Kidney tubule cell (primary cell): ENCODE results near the gene IFI27L1.

Experiments
- DNase-seq: peaks from one replicate; pipeline ENCODE4 v3.0.0-alpha.2; 2018; ENCODE audit warnings: low spot score

IFI27L1 gene

DNA sequence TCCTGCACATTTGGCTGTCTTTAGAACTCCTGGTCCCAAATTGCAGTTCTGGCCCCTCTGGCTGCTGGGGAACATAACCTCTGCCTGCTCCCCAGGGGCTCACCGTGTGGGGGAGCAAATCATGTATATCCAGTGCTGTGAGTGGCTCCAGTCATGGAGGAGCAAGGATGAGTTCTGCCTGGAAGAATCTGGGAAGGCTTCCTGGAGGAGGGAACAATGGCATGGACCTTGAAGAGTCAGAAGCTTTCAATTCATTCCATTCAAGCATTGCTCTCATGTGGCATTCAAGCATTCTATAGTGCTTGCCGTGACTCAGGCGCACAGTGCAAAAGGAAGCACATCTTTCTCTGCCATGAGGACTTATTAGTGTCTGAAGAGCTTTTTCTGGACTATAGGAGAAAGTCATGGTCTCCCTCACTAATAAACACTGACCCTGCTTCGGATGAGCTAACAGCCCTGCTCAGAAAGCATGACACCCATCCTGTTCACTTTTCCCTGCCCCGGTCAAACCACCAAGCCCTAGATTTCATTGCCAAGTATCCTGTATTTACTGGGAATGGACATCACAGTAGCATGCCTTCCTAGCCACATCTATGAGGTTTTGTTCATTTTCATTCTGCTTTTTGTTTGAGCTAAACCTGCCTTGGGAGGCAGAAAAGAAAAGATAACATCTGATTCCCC, 32.9 kb downstream of the IFI27L1 start:
- DNase-seq, result peak; percentile 24

DNA sequence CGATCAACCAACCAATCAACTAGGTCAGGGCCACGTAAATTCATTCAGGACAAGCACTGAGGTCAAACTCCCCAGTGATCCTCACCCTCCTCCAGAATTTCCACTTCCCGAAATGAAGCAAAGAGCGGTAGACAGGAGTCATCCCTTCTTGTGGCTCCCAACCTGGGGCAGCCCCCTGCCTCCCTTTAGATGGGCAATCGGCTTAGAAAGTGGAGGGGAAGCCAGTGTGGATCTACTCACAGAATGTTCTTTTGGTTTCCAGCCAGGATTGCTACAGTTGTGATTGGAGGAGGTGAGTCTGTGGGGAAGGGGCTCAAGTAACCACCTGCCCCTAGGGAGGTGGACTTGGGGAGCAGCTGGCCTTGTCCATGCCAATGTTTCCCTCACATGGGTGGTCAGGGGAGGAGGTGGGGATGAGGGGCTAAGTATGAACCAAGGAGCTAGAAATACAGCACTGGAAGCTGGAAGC, 33.5 kb downstream of the IFI27L1 start:
- DNase-seq, result no peak

DNA sequence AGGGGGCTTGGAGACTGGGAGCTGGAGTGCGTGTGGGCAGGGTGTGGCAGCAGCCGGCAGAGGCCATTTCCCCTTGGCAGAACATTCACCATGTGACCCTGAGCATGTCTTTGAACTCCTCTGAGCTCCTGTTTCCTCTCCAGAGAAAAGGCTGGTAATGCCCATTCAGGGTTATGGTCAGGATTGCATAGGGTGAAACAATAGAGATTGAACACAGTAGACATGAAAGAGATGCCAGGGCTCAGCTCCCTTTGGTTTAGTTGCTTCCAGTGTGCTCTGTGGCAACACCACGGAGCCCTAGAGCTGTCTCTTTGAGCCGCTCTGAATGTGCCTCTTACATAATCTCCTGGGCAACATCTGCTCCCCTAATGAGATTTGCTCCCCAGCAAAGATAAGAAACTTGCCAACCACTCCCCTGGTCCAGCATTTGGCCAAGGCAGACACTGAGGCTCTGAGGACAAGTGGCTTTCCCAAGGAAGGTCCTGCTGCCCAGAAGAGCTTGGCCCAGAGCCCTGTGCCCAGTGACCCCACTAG, 34.0 kb downstream of the IFI27L1 start:
- DNase-seq, result no peak

DNA sequence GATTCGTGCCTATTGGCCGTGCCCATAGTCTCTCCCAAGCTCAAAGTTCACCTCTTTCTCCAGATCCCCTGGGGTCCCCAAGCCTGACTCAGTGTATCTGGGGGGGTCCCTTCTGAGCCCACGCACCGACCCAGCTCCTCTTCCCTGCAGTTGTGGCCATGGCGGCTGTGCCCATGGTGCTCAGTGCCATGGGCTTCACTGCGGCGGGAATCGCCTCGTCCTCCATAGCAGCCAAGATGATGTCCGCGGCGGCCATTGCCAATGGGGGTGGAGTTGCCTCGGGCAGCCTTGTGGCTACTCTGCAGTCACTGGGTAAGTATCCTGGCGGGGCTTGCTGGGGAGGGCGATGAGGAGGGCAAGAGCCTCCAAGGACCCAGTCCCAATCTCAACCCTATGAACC, 34.5 kb downstream of the IFI27L1 start:
- DNase-seq, result no peak

DNA sequence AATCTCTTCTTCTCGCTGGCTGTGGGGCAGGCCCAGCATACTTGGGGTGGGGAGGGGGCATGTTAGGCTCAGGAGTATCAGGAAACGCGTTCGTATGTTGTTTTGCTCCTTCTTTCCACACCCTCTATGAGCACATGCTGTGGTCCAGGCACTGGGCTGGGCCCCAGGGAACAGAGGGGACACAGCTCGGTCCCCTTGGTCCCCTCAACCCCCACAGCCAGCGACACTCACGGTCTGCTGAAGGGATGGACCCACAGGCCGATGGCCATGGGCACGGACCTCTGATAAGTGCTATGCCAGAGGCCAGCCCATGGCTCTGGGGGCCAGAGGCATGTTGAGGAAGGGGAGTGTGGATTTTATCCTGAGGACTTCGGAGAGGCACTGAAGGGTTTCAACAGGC, 35.6 kb downstream of the IFI27L1 start:
- DNase-seq, result no peak

DNA sequence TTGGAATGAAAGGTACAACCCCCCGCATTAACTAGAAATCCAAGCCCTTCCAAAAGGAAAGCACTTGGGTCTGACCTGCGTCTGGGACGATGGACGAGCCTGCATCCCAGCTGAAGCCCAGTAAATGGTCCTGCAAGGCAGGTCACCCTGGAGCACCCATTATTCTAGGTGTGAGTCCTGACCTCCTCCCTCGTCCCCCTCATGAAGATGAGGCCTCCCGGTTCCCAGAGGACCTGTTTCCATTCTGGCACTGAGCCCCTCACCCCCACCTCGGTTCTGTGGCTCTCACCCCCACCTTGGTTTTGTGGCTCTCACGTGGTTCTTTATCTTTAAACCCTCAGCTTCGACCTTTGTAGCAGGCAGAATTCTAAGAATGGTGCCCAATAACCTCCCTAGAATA, 36.7 kb downstream of the IFI27L1 start:
- no peak for DNase-seq

DNA sequence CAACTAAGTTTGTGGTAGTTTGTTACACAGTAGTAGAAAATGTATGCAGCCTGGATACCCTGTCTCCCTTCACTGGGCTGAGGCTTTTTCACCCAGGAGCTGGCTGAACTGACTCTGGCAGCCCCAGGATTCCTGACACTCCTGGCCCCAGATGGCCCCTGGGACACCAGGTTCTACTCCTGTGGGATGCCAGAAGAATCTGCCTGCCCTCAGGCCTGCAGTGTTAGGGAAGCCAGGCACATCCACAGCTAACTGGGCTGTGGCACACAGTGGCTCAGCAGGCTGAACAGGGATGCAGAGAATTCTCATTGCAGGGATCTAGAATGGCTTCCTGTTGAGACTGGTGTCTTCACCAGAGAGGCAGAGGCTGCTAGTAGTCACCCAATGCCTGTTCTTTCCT, 38.0 kb downstream of the IFI27L1 start:
- no peak for DNase-seq

DNA sequence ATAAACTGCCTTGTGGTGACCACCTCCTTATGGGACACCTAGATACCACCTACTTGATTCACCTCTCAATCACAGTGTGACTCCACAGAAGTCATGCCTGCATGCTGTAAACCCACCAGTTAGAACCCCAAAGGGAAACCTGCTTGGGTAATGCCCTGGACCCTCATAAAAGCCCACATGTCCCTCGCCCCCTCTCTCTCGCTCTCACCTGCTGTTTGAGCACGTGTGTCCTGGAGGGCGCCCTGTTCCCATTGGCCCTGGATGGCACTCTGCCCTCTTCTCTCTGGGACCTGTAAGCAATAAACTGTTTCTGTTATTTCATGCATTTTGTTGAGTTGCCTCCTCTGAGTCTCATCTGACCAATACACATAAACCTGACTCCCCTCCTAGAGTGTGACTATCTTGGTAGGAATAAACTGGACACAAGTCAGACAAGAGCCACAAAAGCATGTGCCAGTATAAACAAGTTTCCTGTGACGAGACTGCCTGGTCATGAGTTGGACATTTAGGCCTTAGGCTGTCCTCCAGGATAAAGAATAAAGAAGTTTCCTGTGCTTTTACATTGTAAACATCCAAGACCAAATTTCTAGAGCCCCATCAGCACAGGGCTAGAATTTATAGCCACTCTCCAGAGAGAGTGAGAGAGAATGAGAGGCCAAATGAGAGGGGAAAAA, 39.7 kb downstream of the IFI27L1 start:
- DNase-seq, result peak; percentile 6

DNA sequence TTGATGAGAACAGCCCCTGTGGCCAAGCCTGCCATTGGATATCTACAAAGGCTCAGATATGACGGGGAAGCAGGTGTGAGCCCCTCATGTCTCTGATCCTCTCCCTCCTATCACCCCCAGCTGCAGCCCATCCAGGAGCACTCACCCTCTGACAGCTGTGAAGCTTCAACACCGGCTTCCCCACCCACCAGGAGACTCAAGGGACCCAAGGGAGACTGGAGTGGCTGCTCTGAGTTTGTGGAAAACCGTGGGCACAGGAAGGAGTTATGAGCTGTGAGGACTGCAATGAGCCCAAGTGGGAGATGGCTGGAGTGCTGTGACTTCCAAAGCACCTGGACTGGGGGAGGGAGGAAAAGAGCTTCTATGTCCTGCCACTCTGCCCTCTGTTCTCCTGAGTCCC, 40.4 kb downstream of the IFI27L1 start:
- DNase-seq, result no peak

DNA sequence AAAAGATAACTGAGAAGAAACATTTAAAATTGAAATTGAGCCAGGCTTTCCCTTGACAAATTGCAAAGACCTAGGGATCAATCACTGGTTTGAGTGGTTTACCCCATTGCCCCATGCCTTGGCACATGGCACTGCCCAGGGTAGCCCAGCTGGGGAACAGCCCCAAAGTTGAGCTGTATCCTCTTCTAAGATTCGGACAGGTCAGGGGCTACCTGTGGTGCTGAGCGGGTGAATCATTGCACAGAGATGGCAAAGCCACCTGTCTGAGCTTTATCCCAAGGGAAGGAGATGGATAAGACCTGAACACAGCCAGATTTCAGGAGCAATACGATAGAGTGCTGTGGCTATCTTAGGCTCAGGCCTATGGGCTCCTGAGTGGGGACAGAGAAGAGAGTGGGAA, 41.3 kb downstream of the IFI27L1 start:
- no peak for DNase-seq

DNA sequence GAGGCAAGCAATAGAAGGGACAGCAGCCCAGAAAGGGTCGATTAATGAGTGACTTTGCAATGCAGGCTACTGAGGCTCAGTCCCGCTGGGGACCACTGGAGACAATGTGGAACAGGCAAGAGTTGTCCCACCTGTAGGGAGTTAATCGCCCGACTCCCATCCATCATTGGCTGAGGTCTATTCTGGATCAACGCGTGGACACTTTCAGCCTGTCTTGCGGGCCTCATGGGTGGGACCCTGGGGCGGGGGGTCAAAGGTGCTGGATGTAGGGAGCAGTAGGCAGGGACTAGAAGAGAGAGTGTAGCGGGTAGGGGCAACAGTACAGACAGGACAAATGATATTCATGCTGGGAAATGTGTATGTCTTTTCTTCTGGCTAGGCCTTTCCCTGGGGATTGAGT, 42.2 kb downstream of the IFI27L1 start:
- no peak for DNase-seq

DNA sequence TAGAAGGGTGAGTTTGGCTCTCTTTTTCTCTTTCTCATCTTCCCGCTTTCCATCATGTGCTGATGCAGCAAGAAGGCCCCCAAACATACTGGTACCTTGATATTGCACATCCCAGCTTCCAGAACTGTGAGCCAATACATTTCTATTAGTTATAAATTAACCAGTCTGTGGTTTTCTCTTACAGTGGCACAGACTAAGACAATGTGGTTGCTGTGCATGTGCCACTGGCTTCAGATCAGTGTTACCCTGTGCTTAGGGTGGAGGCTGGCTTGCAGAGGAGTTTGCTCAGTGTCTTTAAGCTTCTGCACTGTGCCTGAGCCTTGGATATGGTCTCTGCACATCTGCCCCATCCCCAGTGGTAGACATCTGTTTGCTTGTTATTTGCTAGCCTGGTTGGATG, 42.8 kb downstream of the IFI27L1 start:
- DNase-seq, result peak; percentile 75

DNA sequence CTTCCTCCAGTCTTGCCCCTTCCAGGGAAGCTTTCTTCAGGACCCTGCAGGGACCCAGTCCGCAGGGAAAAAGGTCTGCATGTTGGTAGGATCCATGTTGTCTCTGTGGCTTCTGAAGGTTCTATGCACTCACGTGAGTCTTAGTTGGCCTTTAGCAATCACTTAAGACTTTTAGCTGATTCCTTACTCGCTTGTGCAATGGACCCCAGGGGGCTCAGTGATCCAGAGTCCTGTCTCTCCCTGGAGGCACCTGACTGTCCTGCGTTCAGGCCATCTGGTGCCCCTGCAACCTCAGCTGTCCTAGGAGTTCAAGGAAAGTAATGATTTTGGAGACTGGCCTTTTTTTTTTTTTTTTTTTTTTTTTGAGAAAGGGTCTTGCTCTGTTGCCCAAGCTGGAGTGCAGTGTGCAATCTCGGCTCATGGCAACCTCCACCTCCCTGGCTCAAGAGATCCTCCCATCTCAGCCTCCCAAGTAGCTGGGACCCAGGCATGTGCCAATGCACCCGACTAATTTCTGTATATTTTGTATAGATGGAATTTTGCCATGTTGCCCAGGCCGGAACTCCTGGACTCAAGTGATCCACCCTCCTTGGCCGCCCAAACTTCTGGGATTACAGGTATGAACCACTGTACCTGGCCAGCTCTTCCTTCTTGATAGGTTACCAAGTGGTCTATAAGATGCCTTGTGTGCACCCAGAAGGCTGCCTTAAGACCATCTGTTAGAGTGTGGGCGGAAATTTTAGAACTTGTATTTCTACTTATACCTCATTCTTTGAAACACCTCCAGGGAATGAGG, 43.7 kb downstream of the IFI27L1 start:
- DNase-seq, result no peak

DNA sequence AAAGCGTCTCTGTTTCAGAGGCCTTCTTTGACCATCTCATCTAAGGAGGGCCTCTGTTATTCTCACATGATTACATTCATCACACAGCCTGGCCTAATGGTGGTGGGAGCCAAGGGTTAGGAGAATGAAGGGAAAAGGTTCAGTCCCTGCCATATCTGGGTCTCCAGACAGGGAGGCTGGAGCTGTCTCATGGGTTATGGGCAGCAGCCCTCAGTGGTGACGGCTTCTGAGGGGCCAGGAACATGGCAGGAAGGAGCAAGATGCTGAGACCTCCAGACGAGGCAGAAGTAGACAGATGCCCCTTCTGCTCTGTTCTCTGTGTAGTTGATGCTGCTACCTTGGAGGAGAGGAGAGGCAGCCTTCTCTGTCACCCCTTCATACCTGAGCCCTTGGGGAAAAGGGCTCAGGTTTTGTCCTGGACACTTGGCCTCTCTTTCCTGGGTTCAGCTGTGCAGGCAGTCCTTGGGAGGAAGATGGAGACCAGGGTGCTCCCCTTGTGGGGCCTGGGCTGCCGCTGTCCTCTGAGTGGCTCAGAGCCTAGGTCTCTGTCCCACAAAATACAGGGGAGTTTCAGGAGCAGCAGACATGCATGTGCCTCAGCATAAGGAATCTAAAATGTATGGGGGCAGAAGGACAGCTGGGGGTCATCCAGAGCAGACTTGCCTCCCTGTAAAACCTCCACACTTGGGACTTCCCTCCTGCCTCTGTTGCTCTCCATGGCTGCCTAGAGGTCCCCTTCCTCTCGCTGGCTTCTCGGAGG, 44.7 kb downstream of the IFI27L1 start:
- no peak for DNase-seq

DNA sequence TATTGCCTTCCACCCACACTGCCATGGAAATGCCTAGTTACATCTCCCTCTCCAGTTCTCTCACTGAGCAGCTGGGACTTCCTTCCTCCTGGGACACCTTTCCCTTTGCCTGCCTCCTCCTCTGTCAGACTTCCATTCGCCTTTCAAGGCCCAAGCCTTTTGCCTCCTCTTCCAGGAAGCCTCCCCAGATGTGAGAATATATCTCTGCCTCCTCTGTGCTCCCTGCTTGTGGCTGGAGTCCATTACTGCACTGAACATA, 45.2 kb downstream of the IFI27L1 start:
- DNase-seq, result no peak

DNA sequence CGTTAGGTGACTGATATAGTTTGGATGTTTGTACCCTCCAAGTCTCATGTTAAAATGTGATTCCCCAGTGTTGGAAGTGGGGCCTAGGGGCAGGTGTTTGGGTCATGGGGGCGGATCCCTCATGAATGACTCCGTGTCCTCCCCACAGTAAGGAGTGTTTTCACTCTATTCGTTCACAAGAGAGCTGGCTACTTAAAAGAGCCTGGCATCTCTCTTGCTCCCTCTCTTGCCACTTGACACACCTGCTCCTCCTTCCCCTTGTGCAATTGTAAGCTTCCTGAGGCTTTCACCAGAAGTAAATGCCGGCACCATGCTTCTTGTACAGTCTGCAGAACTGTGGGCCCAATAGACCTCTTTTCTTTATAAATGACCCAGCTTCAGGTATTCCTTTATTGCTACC, 45.7 kb downstream of the IFI27L1 start:
- DNase-seq, result no peak

DNA sequence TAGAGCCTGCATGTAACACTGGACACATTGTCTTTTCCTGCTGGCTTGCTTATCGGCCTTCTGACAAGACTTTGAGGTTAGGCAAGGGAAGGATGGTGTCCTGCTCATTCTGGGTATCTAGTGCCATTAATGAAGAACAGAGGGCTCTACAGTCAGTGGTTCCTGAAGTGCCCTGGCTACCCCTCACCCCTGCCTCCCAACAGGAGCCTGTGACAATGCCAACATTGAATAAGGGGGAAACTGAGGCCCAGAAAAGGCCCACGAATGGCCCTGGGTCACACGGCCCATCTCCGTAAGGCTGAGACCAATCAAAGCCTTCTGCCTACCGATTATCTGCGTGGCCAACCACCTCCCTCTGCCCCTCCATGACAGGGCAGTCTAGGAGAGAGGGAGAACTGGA, 46.2 kb downstream of the IFI27L1 start:
- DNase-seq, result no peak

DNA sequence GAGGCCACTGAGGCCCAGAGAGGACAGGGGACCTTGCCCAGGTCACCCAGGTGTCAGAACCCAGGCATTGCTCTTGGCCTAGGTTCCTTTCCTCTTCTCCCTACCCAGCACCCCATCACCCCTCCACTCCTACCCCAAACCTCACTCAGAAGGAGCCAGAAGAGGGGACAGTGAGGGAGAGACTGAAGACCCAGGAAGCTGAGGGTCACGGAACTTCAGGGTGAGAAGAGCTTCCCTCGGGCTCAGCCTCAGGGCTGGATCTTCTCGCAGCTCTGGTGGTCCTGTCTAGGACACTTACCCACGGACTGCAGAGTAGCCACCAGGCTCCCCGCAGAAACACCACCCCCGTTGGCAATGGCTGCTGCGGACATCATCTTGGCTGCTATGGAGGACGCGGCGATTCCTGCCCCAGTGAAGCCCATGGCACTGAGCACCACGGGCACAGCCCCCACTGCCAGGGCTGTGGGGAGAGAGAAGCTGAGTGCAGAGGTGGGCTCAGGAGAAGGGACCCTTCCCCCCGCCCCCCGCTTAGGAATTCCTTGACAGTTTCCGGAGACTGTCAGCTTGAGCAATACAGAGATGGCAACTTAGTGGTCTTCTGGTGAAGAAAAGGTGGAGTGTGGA, 47.2 kb downstream of the IFI27L1 start:
- no peak for DNase-seq

DNA sequence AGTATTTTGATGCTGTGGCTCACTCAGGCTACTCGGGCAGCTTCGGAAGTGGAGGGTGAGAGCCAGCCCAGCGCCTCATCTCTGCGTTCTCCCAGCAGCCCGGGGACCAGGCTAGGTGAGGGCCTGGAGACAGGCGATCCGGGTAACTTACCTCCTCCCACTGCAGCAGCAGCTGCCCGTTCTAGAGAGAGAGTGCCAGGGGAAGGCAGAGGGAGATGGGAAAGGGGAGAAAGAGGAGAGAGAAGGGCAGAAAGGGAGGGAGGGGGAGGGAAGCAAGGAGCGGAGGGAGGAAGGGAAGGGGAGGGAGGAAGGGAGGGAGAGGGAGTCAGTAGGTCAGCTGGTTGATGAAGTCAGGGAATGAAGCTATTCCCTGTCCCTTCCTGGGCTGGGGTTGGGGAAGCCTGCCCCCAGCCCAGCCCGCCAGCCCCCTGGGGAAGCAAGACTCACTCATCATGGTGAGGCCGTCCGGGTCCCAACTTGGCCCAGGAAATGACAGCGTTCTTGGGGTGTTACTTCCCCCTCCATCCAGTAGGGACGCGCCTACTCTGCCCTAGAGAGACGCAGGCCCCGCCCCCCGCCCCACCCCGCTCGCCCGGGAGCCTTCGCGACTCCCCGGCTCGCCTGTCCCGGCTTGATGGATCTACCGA, 48.1 kb downstream of the IFI27L1 start, which contains the start of gene IFI27L2:
TSS of gene IFI27L2 (minus strand) at position 494 of the 647 bp plus-strand sequence. CDS start at position 454, 40 bp downstream.
- peak; percentile 76 for DNase-seq

DNA sequence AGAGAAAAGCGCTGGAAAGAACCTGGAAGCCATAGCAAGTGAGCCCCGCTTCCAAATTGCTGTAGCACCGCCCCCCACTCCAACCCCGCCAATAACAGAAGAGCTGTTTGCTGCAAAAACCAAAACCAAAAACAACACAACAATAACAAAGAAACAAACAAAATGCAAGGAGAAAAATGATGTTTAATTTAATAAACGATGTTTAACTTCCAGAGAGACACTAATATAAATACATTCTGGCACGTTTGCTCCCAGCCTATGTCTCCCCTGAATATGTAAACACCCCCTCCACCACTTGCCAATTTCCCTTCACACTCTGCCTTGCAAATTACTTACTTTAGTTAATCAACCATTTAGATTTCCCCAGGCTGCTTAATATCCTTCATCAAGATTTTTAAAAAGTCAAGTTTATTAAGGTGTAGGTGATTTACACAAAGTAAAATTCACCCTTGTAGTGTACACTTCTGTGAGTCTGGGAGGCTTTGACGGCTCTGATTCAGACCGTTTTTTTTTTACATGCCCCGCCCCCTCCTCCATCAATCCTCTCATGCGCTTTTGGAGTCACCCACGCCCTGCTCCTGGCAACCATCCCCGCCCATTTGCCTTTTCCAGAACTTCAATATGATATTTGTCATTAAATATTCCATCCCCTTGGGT, 48.8 kb downstream of the IFI27L1 start:
- DNase-seq, result peak; percentile 43
